H9 (cell line): ENCODE data around the gene OTOF. TPM values are rescaled to one million over a fixed set of nuclear protein-coding genes. Genes with fewer than 3 reads are reported as not detected.
A peak's percentile ranks its signal among the peaks of the same experiment; 100 is the strongest.

Source experiments
- DNase-seq: peaks from one replicate; pipeline ENCODE4 v3.0.0-alpha.2; 2017
- H2AFZ ChIP-seq: one replicate; pipeline ENCODE4 v1.6.1; 2013; ENCODE audit warnings: mild to moderate bottlenecking, low read length, control low read depth, moderate library complexity
- H2AK5ac ChIP-seq: 2 replicates; pipeline ENCODE4 v1.6.1; 2013; ENCODE audit warnings: low read length, control low read depth, mixed read lengths; ENCODE audit not compliant: insufficient read length
- H2BK120ac ChIP-seq: one replicate; pipeline ENCODE4 v1.6.1; 2013; ENCODE audit warnings: low read depth, mild to moderate bottlenecking, low read length, control low read depth, inconsistent platforms; ENCODE audit not compliant: poor library complexity, severe bottlenecking
- H2BK12ac ChIP-seq: 2 replicates; pipeline ENCODE4 v1.6.1; 2013; ENCODE audit warnings: low read length, control low read depth, mixed read lengths, low read depth; ENCODE audit not compliant: insufficient read length
- H2BK15ac ChIP-seq: 2 replicates; pipeline ENCODE4 v1.6.1; 2013; ENCODE audit warnings: low read depth, low read length, control low read depth
- H2BK20ac ChIP-seq: one replicate; pipeline ENCODE4 v1.6.1; 2013; ENCODE audit warnings: low read depth, mild to moderate bottlenecking, low read length, control low read depth, inconsistent platforms; ENCODE audit not compliant: poor library complexity, severe bottlenecking
- H2BK5ac ChIP-seq: 2 replicates; pipeline ENCODE4 v1.6.1; 2013; ENCODE audit warnings: low read length, control low read depth, mixed read lengths; ENCODE audit not compliant: insufficient read length
- H3K14ac ChIP-seq: 2 replicates; pipeline ENCODE4 v1.6.1; 2013; ENCODE audit warnings: low read length, control low read depth; ENCODE audit not compliant: insufficient read depth
- H3K18ac ChIP-seq: 2 replicates; pipeline ENCODE4 v1.6.1; 2013; ENCODE audit warnings: low read depth, mild to moderate bottlenecking, mixed read lengths, low read length, control low read depth; ENCODE audit not compliant: insufficient read length
- H3K23ac ChIP-seq: 2 replicates; pipeline ENCODE4 v1.6.1; 2013; ENCODE audit warnings: low read length, control low read depth, mixed read lengths, low read depth; ENCODE audit not compliant: insufficient read length
- H3K23me2 ChIP-seq: 2 replicates; pipeline ENCODE4 v1.6.1; 2013; ENCODE audit warnings: low read depth, mild to moderate bottlenecking, mixed read lengths, low read length, control low read depth; ENCODE audit not compliant: insufficient read length, poor library complexity, severe bottlenecking
- H3K27ac ChIP-seq: 2 replicates; pipeline ENCODE4 v1.5.1; 2013; ENCODE audit warnings: low read length, control low read depth, mixed read lengths, low read depth; ENCODE audit not compliant: insufficient read length
- H3K27me3 ChIP-seq: 2 replicates; pipeline ENCODE4 v1.6.1; 2013; ENCODE audit warnings: low read length, control low read depth, inconsistent platforms; ENCODE audit not compliant: insufficient read depth
- H3K4ac ChIP-seq: 2 replicates; pipeline ENCODE4 v1.6.1; 2013; ENCODE audit warnings: low read depth, mild to moderate bottlenecking, control low read depth, inconsistent platforms, low read length, moderate library complexity
- H3K4me1 ChIP-seq: 2 replicates; pipeline ENCODE4 v1.6.1; 2013; ENCODE audit warnings: low read length, control low read depth, inconsistent platforms; ENCODE audit not compliant: insufficient read depth
- H3K4me2 ChIP-seq: 2 replicates; pipeline ENCODE4 v1.6.1; 2013; ENCODE audit warnings: low read length, control low read depth, mixed read lengths; ENCODE audit not compliant: insufficient read length, insufficient read depth
- H3K56ac ChIP-seq: 2 replicates; pipeline ENCODE4 v1.6.1; 2013; ENCODE audit warnings: low read depth, mild to moderate bottlenecking, mixed read lengths, low read length, control low read depth; ENCODE audit not compliant: insufficient read length
- H3K79me1 ChIP-seq: 2 replicates; pipeline ENCODE4 v1.6.1; 2013; ENCODE audit warnings: low read depth, mild to moderate bottlenecking, moderate library complexity, low read length, control low read depth, inconsistent platforms; ENCODE audit not compliant: insufficient read depth, poor library complexity, severe bottlenecking
- H3K79me2 ChIP-seq: 2 replicates; pipeline ENCODE4 v1.6.1; 2013; ENCODE audit warnings: low read length, control low read depth, inconsistent platforms; ENCODE audit not compliant: insufficient read depth
- H3K9ac ChIP-seq: 2 replicates; pipeline ENCODE4 v1.6.1; 2013; ENCODE audit warnings: low read length, control low read depth, mixed read lengths; ENCODE audit not compliant: insufficient read length; ENCODE audit errors: extremely low read depth
- H3K9me3 ChIP-seq: one replicate; pipeline ENCODE4 v1.6.1; 2013; ENCODE audit warnings: low read depth, low read length, inconsistent platforms; ENCODE audit not compliant: control insufficient read depth
- H3T11ph ChIP-seq: one replicate; pipeline ENCODE4 v1.6.1; 2013; ENCODE audit warnings: mild to moderate bottlenecking, low read length, control low read depth, inconsistent platforms
- H4K20me1 ChIP-seq: one replicate; pipeline ENCODE4 v1.6.1; 2013; ENCODE audit not compliant: control insufficient read depth, insufficient read length, insufficient read depth
- H4K5ac ChIP-seq: 2 replicates; pipeline ENCODE4 v1.6.1; 2013; ENCODE audit warnings: low read depth, mild to moderate bottlenecking, mixed read lengths, low read length, control low read depth; ENCODE audit not compliant: insufficient read length
- H4K8ac ChIP-seq: replicated peaks from 2 replicates; pipeline ENCODE4 v1.6.1; 2013; ENCODE audit warnings: low read length, control low read depth, mixed read lengths, low read depth; ENCODE audit not compliant: insufficient read length
- H4K91ac ChIP-seq: 2 replicates; pipeline ENCODE4 v1.6.1; 2013; ENCODE audit warnings: low read depth, mild to moderate bottlenecking, moderate library complexity, mixed read lengths, low read length, control low read depth; ENCODE audit not compliant: insufficient read length
- H3K27ac Mint-ChIP-seq, 3 experiments: 2 replicates in 2 of 3; 3 replicates in 1 of 3; pipeline ENCODE4 v1.8.0; 2020 to 2021; ENCODE audit warnings: mixed read lengths in 3 of 3, mild to moderate bottlenecking in 1 of 3, moderate library complexity in 1 of 3
- H3K27me3 Mint-ChIP-seq: 2 replicates; pipeline ENCODE4 v1.8.0; 2021; ENCODE audit warnings: low read depth, mild to moderate bottlenecking, moderate library complexity, mixed read lengths
- H3K36me3 Mint-ChIP-seq, 3 experiments: 2 replicates in 2 of 3; 3 replicates in 1 of 3; pipeline ENCODE4 v1.8.0; 2020 to 2021; ENCODE audit warnings: low read depth in 3 of 3, mixed read lengths in 3 of 3; ENCODE audit not compliant: insufficient read depth in 1 of 3
- H3K4me1 Mint-ChIP-seq, 2 experiments: 2 replicates each; pipeline ENCODE4 v1.8.0; 2020; ENCODE audit warnings: mixed read lengths in 2 of 2
- H3K4me3 Mint-ChIP-seq, 2 experiments: 2 replicates in 1 of 2; 3 replicates in 1 of 2; pipeline ENCODE4 v1.8.0; 2020 to 2021; ENCODE audit warnings: mild to moderate bottlenecking in 2 of 2, mixed read lengths in 2 of 2, moderate library complexity in 1 of 2
- H3K9me3 Mint-ChIP-seq, 2 experiments: 2 replicates in 1 of 2; 3 replicates in 1 of 2; pipeline ENCODE4 v1.8.0; 2020; ENCODE audit warnings: mild to moderate bottlenecking in 2 of 2, mixed read lengths in 2 of 2, moderate library complexity in 1 of 2
- CTCF ChIP-seq: fragments of 200-600 bp; sonication (generic); conservative IDR thresholded peaks from 3 replicates; pipeline ENCODE4 v1.8.0; 2021; ENCODE audit warnings: antibody characterized with exemption, mild to moderate bottlenecking
- WGBS: extraction: QIAGEN DNeasy Blood & Tissue Kit; methylation state at CpG from one replicate; pipeline ENCODE4 v1.1.7; 2013; ENCODE audit warnings: missing lambda C conversion rate, low lambda C conversion rate, mixed read lengths; ENCODE audit not compliant: insufficient read length; ENCODE audit errors: extremely low coverage; 5-methylcytosine and 5-hydroxymethylcytosine counted together
- total RNA-seq: library from RNA; stranded (reverse); gene quantifications from 2 replicates; pipeline ENCODE4 v1.2.1, GENCODE V29; 2021

OTOF gene
- total RNA-seq, 1 experiment from 2014 or later: 0.35 TPM

GRCh38 chr2:26459991-26460612 lies 17.8 kb downstream of the OTOF start:
- no peaks in the 10 kb centered on the region for H3K9me3 Mint-ChIP-seq
- H4K8ac ChIP-seq: no peak overlapping the region

More at GRCh38 chr2:26459991-26460612, 17.8 kb downstream of the OTOF start:
- no peak overlapping the region for H2BK12ac ChIP-seq
- no peaks in the 10 kb centered on the region for H3K36me3 Mint-ChIP-seq
- peak; percentile 47 for TF ChIP-seq CTCF
- H2BK15ac ChIP-seq: no peak overlapping the region
- no peak overlapping the region for H3K4me2 ChIP-seq
- no peak overlapping the region for H3K18ac ChIP-seq
- no peak overlapping the region for H3K23ac ChIP-seq
- no peaks in the 10 kb centered on the region for H3K79me2 ChIP-seq
- H3K4ac ChIP-seq: no peak overlapping the region
- no peak overlapping the region for H2AK5ac ChIP-seq
- H3K27ac ChIP-seq: no peak overlapping the region
- no peak overlapping the region; the same call in 1 of the 2 replicates for H3K14ac ChIP-seq
- no peak overlapping the region for H2BK5ac ChIP-seq
- H2BK20ac ChIP-seq: no peak overlapping the region
- H3K56ac ChIP-seq: no peak overlapping the region
- no peaks in the 10 kb centered on the region for H3K23me2 ChIP-seq
- peak; percentile 51 for DNase-seq
- H3K27me3 ChIP-seq: no peaks in the 10 kb centered on the region
- no peak overlapping the region for H4K91ac ChIP-seq
- H3K9me3 ChIP-seq: no peaks in the 10 kb centered on the region
- H2BK120ac ChIP-seq: no peak overlapping the region
- no CpG with 5 or more reads among the region's 15 CpGs for WGBS
- no peaks in the 10 kb centered on the region for H3K79me1 ChIP-seq
- H3K4me1 Mint-ChIP-seq: peaks cover 51 to 61% of the 10 kb centered on the region in 2 experiments
- no peaks in the 10 kb centered on the region for H4K20me1 ChIP-seq
- no peak overlapping the region for H3K9ac ChIP-seq
- H3K4me3 Mint-ChIP-seq: no peak overlapping the region
- no peak overlapping the region for H4K5ac ChIP-seq
- no peak overlapping the region for H2AFZ ChIP-seq
- no peak overlapping the region for H3T11ph ChIP-seq
- H3K4me1 ChIP-seq: no peaks in the 10 kb centered on the region
- peak overlapping the region in 2 of 3 experiments; percentile 10 to 60; a peak in 3 of 7 replicates for H3K27ac Mint-ChIP-seq
- no peaks in the 10 kb centered on the region; the same call in 1 of the 2 replicates for H3K27me3 Mint-ChIP-seq
